Choroid plexus epithelial cell (primary cell): ENCODE results near the gene NEK10.

Experiments
- DNase-seq: peaks from one replicate; pipeline ENCODE4 v3.0.0-alpha.2; 2010; ENCODE audit warnings: low read depth
- H3K4me3 ChIP-seq: 2 replicates; pipeline ENCODE4 v1.5.1; 2011; ENCODE audit warnings: low read depth, mild to moderate bottlenecking, control low read depth, low read length, moderate library complexity
- CTCF ChIP-seq: conservative IDR thresholded peaks from 2 replicates; pipeline ENCODE4 v1.5.1; 2011; ENCODE audit warnings: low read depth, mild to moderate bottlenecking, control low read depth, inconsistent platforms, low read length, moderate library complexity

The NEK10 gene

GRCh38 chr3:27216955-27217552 lies 152.1 kb downstream of the NEK10 start:
- TF ChIP-seq CTCF: no peak
- no peak overlapping the region for H3K4me3 ChIP-seq
- peak; percentile 47 for DNase-seq

- DNase-seq: no peak
- TF ChIP-seq CTCF: no peak
- no peak overlapping the region for H3K4me3 ChIP-seq
Observed at GRCh38 chr3:27216295-27216855, 152.8 kb downstream of the NEK10 start.

- no peak for TF ChIP-seq CTCF
- DNase-seq: no peak
Observed at GRCh38 chr3:27213450-27213849, 155.7 kb downstream of the NEK10 start.

GRCh38 chr3:27209617-27210264 lies 159.4 kb downstream of the NEK10 start:
- no peak overlapping the region for H3K4me3 ChIP-seq
- TF ChIP-seq CTCF: no peak
- DNase-seq: no peak

More at GRCh38 chr3:27213450-27213849, 155.7 kb downstream of the NEK10 start:
- H3K4me3 ChIP-seq: no peak overlapping the region

GRCh38 chr3:27208961-27209616 lies 160.1 kb downstream of the NEK10 start:
- no peak overlapping the region for H3K4me3 ChIP-seq
- TF ChIP-seq CTCF: no peak

GRCh38 chr3:27202959-27203358 lies 166.2 kb downstream of the NEK10 start:
- no peak for TF ChIP-seq CTCF
- DNase-seq: no peak

More at GRCh38 chr3:27208961-27209616, 160.1 kb downstream of the NEK10 start:
- DNase-seq: no peak

More at GRCh38 chr3:27202959-27203358, 166.2 kb downstream of the NEK10 start:
- H3K4me3 ChIP-seq: no peak overlapping the region
